Activated gamma-delta T cell treated with anti-CD3 and anti-CD28 coated beads, Interleukin-2, amount 50 U/mL, for 16 hours (primary cell): ENCODE results near the gene ATF2.
"Not testable (repeated sequence)": the region's sequence is repeated elsewhere in the genome, so short reads cannot be mapped to it uniquely, and the experiment has no call there.

Source experiments
- DNase-seq: peaks from one replicate; pipeline ENCODE4 v3.0.0-alpha.2; 2020; ENCODE audit warnings: low read depth

ATF2 gene

DNA sequence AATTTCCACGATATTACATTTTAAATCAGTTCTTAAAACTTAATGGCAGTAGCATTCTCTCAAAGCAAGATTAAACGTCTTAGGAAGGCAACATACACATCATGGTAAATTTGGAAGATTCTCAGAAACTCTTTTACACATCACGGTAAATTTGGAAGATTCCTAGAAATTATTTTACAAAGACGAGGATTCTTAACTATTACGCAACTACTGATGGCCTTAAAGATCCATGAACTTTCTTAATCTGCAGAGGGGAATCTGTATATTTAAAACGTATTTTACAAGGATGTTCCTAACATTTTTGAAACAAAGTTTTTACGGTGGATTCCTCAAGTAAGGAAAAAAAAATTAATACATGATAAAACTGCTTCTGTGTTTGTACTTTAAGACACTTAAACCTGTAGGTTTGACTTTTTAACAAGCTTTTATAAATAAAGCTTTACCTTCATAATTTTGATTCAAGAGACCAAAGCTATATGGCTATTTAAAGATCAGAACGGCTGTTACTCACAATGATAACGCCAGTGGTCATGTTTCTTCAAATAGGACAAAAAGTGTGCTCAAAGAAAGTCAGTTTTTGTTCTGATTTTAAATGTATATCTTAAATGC is 1.7 kb downstream of the ATF2 start:
- no peak for DNase-seq

DNA sequence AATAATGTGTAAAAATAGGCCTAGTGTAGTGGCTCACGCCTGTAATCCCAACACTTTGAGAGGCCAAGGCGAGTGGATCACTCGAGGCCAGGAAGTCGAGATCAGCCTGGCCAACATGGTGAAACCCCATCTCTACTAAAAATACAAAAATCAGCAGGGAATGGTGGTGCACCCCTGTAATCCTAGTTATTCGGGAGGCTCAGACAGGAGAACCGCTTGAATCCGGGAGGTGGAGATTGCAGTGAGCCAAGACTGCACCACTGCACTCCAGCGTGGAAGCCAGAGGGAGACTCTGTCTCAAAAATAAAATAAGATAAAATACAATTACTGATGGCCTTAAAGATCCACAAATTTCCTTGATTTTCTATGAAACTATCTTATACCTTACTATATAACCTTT is 3.8 kb downstream of the ATF2 start:
- no peak for DNase-seq

- DNase-seq = no peak
Measured at GRCh38 chr2:175158894-175159293, 9.1 kb downstream of the ATF2 start.

DNA sequence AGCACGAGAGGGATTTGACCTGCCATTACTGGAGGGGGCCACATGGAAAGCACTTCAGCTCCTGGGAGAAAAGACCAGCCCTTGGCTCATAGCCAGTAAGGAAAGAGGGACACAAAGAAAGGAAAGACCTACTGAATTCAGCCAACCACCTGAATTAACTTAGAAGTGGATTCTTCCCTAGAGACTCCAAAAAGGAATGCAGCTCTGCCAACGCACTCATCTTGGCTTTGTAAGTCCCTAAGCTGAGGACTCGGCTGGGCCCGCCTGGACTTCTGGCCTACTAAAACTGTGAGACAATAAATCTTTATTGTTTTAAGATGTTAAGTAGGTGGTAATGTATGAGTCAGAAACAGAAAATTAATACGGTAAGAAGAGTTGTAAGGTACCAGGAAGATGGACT is 11.5 kb downstream of the ATF2 start:
- no peak for DNase-seq

DNA sequence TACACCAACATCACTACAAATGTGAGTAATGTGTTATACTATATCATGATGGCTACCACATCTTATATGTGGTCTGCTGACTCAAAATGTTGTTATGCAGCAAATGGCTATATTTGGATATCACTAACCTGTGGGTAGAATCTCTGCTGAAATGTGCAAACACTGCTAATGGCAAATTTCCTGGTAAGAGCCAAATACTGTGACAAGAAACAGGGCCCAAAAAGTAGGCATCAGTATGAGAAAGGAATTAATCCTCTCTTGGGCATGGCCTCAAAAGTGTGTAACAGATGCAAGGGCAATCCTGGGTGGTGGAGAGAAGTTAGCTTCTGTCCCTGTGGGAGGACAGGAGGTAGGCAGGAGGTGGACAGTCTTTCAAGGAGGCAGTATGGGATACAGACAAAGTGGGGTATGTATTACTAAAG is 13.3 kb downstream of the ATF2 start:
- no peak for DNase-seq

- DNase-seq = no peak
Measured at GRCh38 chr2:175152242-175152641, 15.8 kb downstream of the ATF2 start.

- DNase-seq = no peak
Measured at GRCh38 chr2:175151791-175152190, 16.2 kb downstream of the ATF2 start.

DNA sequence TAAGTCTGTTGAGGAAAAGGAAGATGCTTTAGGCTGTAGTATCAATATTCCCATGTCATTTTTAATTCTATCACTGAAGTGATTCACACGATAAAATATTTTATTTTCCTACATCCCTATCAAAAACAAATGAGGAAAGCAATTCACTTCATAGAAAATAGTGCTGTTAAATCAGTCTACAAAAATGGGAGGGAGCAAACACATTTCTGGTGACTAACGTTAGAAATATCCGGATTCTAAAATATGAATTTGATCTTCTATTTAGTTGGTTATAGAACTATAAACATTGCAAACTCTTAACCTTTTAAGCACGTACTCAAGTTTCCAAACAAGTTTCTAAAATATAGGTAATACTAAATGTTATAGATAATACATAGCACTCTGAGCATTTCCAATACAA is 20.8 kb downstream of the ATF2 start:
- DNase-seq = no peak

GRCh38 chr2:175143678-175144077 is 24.3 kb downstream of the ATF2 start:
- no peak for DNase-seq

- no peak for DNase-seq
Measured at GRCh38 chr2:175143191-175143590, 24.8 kb downstream of the ATF2 start.

- no peak for DNase-seq
Measured at GRCh38 chr2:175140332-175140731, 27.7 kb downstream of the ATF2 start.

DNA sequence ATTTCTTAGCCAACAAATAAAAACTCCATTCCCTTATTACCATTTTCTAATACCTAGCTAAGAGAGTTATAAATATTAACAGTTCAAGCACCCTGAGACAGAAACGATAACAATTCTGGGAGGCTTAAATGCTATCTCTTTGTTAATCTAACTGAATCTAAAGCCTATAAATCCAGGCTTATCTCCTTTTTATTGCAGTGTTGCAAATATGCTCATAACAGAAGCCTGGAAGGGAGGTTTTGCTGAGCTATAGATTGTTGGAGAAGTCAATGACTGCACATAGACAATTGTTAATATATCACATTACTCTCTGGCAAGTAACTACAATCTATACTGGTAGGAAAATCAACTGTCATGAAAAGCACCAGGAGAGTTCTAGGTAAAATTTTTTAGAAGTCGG is 30.2 kb downstream of the ATF2 start:
- DNase-seq = no peak

DNA sequence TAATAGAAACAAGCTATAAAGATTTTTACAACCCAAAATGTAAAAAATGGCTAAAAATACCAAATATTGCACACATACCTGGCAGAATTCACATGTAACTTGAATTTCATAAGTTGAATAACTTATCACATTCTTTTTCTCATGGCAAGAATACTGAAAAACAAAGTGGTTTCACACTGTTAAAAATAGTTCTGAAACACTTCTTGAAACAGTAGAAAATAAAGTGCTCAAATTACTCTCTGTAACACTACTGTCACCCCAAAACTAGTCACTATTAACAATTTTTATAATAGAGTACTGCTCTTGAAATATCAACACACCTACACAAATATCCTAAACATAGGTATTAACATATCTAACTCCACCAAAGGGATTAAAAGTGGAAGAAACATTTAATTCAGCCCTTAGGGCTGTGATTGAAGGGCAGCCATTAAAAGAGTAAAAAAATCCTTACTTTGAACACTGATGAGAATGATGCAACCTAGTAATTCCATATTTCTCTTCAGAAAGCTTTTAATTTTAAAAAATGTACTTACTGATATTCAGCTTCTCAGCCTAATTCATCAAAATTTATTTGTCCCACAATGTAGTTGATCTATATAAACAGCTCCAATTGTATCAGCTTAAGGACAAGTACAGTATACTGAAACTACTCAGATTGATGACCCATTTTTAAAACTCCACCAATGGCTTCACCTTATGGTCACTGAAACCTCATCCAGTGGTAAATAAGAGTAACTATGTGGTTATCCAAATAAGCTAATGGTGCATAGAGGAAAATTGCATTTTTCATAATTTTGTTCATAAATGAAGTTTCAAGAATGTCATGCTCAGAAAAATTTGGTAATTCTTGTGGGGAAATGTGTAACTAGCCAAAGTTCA is 31.4 kb downstream of the ATF2 start:
- no peak for DNase-seq

DNA sequence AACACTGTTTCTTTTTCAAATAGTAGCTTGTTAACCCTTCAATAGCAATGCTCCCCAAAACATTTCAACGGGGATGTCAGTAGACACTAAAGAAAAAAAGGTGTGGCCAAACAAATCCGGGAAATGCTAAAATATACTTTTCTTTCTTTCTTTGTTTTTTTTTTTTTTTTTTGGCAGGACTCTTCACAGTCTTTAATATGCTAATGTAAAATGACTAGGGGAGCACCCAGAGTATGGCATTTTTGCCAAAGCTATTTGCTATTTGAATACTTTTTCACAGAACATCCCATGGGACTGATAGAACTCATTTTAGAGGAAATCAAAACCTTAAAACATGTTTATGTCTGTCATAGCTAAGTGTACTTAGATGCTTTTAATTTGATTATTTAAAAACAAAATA is 32.1 kb downstream of the ATF2 start:
- no peak for DNase-seq

DNA sequence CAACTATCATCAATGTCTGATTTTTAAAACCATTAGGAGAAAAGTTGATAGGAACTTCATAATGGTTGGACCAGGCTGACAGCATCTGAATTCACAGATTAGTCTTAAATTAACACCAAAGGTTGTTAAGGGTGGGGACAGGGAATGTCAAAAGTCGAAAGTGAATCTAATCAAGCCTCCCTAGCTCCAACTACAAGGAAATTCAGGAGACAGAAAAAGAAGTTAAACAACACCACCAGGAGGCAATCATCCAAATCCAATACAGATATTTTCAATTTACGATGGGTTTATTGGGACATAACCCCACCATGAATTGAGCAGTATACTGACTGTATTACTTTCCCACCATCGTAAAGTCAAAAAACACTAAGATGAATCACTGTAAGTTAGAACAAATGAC is 32.8 kb downstream of the ATF2 start:
- no peak for DNase-seq

DNA sequence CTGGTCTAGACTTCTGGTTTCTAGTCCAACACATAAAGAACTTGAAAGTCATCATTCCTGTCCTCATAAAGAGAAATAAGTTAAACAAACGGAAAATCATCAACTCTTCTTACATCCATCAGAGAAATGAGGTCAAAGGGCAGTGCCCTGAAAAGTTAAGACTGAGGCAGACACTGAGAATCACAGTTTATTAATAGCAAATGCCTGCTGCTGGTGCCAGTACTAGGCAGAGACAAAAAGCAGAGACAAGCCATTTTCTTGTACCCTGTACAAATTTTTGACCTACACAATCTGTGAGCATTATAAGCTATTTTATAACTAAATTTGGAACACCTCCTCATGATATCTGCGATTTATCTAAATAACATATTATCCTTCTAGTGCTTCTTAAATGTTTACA is 36.8 kb downstream of the ATF2 start:
- no peak for DNase-seq

GRCh38 chr2:175126661-175127060 is 41.3 kb downstream of the ATF2 start:
- DNase-seq = no peak

GRCh38 chr2:175123254-175123653 is 44.7 kb downstream of the ATF2 start:
- no peak for DNase-seq

- no peak for DNase-seq
Measured at GRCh38 chr2:175111200-175111657, 56.8 kb downstream of the ATF2 start.

GRCh38 chr2:175108091-175108490 is 59.9 kb downstream of the ATF2 start:
- DNase-seq = not testable (repeated sequence)

DNA sequence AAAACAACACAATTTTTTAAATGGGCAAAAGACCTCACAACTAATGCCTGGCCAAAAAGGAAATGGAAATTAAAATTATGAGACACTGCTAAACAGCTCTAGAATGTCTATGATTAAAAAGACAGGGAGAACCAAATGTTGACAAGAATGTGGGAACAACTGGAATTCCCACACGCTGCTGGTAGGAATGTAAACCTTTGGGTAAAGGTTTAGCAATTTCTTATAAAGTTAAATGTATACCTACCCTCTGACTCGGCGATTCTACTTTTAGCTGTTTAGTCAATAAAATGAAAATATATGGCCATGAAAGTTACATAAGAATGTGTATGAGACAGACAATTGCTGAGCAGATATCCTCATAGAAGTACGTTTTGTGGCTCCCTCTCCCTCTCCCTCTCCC is 60.9 kb downstream of the ATF2 start:
- no peak for DNase-seq

DNA sequence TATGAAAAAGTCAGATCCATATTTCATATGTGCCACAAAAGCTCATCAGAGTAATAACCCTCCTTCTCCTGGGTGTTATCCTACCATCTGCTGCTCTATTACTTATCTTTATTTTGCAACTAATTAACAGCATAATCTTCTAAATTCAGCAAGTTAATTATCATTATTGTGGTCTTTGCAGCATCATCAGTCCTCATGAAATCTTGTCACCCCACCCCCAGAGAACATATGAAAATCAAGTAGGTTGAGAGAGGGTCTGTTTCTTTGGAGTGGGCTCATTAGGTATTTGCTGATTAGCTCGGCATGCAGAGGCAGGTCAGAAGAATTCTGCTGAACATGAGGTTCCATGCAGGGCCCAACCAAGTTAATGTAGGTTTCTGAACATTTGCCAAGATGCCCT is 64.8 kb downstream of the ATF2 start:
- no peak for DNase-seq

DNA sequence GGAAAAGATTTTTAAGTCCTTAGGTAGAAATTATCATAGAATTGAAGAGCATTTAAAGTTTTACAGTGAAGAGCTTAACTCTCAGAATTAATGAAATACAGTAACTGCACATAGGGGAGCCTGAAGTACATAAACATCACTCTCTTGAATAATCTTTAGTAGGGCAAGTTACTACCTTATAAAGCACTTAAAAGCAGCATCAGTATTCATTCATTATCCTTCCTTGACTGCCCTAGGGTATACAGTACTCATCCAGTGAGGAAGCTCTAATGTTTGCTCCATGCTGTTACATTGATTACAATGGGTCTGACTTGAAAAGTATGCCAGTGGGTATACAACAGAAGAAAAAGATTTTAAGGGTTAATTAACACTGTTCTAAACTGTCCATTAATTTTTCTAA is 66.5 kb downstream of the ATF2 start:
- no peak for DNase-seq

- DNase-seq = no peak
Measured at GRCh38 chr2:175097297-175097696, 70.7 kb downstream of the ATF2 start.
